ENCODE results near the gene PDE11A. TPM values are rescaled to one million over a fixed set of nuclear protein-coding genes. Genes with fewer than 3 reads are reported as not detected.

The PDE11A gene
- total RNA-seq, 2 experiments from 2014 or later = not detected

DNA sequence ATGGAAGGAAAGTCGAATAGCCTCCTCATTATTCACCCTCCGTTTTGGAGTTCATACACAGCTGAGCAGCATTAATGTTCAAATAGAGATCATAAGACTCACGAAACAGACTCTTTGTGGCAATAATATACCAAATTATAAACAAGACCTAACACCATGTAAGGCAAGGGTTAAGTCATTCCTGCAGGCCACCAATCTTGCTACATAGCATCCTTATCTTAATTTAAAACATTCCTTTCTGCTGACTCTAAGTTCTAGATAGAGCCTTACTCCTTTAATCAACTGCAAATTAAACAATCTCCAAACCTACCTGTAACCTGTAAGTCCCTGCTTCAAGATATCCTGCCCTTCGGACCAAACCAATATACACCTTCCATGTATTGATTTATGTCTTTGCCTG is 178.0 kb downstream of the PDE11A start:
- no peaks in the 10 kb centered on the region for H3K36me3 Mint-ChIP-seq (ENCODE audit: low read depth)
- POLR2A ChIA-PET = no interaction called here

DNA sequence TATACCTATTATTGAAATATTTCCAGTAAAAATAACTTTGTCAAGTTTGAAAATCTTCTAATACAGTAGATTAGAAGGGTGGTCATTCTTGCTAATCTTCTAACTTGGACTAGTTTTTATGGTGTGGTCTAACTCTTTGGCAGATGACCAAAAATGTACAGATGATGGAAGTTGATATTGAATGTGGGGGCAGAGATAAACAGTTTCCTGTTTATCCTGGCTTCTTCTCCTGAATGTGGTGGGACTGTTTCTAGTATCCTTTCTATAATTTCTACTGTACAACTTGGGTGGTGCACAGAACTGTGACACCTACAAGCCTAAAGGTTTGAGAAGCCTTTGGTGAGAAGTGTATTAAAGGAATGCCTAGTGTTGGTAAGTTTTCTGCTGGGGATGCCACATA is 178.7 kb downstream of the PDE11A start:
- Mint-ChIP-seq H3K27ac (no peak overlapping the region), H3K4me1 (no peaks in the 10 kb centered on the region), H3K9me3 (no peaks in the 10 kb centered on the region), H3K36me3 (ENCODE audit: low read depth) (no peaks in the 10 kb centered on the region), H3K4me3 (no peak overlapping the region), H3K27me3 (peaks cover 15% of the 10 kb centered on the region)
- ChIA-PET CTCF (no interaction called here), POLR2A (no interaction called here)
- no peak for DNase-seq

More for the DNA sequence above, 178.0 kb downstream of the PDE11A start:
- Mint-ChIP-seq H3K4me1 (no peaks in the 10 kb centered on the region), H3K27me3 (peaks cover 10% of the 10 kb centered on the region), H3K27ac (no peak overlapping the region), H3K4me3 (no peak overlapping the region), H3K9me3 (no peaks in the 10 kb centered on the region)
- CTCF ChIA-PET = no interaction called here
- no peak for DNase-seq

DNA sequence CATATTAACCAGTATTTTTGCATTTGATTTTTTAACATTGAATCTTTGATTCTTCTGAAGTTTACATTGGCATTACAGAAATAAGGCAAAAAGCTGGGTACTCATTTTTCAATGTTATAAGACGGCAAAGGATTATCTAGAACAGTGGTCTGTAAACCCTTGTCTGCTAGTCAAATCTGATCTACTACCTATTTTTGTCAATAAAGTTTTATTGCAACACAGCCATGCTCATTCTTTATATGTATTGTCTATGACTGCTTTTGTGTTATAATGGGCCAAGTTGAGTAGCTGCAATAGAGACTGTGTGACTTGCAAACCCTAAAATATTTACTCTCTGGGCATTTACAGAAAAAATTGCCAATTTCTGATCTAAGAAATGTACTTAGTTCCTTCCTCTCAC is 181.0 kb downstream of the PDE11A start:
- Mint-ChIP-seq H3K27ac (no peak overlapping the region), H3K36me3 (ENCODE audit: low read depth) (no peaks in the 10 kb centered on the region), H3K4me3 (no peak overlapping the region), H3K9me3 (no peaks in the 10 kb centered on the region), H3K27me3 (peaks cover 20% of the 10 kb centered on the region), H3K4me1 (no peaks in the 10 kb centered on the region)
- POLR2A ChIA-PET = no interaction called here
- CTCF ChIA-PET = no interaction called here
- no peak for DNase-seq

DNA sequence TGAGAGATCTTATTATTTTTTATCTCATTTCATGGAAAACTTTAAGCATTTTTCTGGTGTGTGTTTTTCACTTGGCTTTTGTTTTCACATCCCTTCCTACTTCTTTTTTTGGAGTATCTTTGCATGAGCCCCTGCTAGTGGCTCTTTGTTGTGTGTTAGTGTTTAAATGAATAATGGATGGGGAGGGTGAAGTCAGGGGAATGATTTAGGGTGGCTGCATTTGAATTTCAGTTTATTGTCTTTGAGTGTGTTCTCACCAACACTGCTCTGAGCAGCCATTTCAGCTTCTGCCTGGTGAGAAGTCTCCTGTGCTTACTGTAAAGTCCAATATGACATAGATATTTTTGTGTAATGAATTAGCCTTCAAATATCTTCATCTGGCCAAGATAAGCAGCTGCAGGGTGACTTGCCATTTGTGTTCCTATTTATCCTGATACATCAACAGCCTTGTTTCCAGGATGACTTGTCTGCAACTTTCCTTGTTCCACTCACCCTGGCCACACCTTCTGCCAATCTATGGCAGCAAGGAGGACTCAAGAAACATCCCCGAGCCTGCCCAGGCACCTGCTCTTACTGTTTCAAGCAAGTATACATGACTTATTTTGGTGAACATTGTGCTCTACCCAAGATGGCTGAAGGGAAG is 182.6 kb downstream of the PDE11A start:
- ChIA-PET POLR2A (no interaction called here), CTCF (no interaction called here)
- H3K4me1 Mint-ChIP-seq = no peaks in the 10 kb centered on the region
- no peaks in the 10 kb centered on the region for H3K9me3 Mint-ChIP-seq
- no peak for DNase-seq
- peaks cover 23% of the 10 kb centered on the region for H3K27me3 Mint-ChIP-seq
- H3K36me3 Mint-ChIP-seq (ENCODE audit: low read depth) = no peaks in the 10 kb centered on the region
- H3K27ac Mint-ChIP-seq = no peak overlapping the region
- no peak overlapping the region for H3K4me3 Mint-ChIP-seq

DNA sequence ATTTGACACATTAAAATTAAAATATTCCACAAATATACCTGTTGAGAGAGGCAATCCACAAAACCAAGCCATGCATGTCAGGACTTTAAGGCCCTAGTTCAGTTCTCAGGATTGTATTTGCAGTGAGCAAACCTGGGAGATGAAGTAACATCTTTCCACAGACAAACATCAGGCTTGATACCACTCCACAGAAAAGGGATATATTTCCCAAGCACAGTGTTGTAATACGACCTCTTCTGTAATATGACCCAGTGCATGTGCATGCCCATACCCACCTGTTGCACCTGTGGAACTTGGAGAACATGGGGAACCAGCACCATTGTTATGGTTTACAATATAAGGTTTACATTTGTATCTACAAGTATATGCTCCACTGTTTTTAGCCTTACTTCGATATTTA is 184.0 kb downstream of the PDE11A start:
- H3K36me3 Mint-ChIP-seq (ENCODE audit: low read depth) = no peaks in the 10 kb centered on the region
- no peaks in the 10 kb centered on the region for H3K4me1 Mint-ChIP-seq
- ChIA-PET CTCF (no interaction called here), POLR2A (no interaction called here)
- no peak overlapping the region for H3K4me3 Mint-ChIP-seq
- no peaks in the 10 kb centered on the region for H3K9me3 Mint-ChIP-seq
- no peak overlapping the region for H3K27ac Mint-ChIP-seq
- DNase-seq = no peak
- peaks cover 34% of the 10 kb centered on the region for H3K27me3 Mint-ChIP-seq

DNA sequence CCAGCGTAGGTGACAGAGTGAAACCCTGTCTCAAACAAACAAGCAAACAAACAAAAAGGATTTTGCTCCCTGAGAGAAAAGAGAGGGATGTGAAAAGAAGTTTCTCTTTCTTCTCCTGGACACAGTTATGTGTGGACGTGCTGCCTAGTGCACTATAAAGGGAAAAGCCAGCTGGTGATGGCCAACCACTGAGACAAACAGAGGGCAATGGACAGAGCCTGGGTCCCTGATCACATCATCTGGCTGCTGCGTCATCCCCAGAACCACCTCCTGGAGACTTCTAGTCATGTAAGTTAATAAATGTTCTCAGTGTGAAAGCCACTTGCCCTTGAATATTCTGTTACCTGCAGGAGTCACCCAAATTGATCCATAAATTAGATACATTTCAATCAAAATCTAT is 184.9 kb downstream of the PDE11A start:
- H3K9me3 Mint-ChIP-seq = no peaks in the 10 kb centered on the region
- H3K4me1 Mint-ChIP-seq = no peaks in the 10 kb centered on the region
- peaks cover 38% of the 10 kb centered on the region for H3K27me3 Mint-ChIP-seq
- CTCF ChIA-PET = interaction anchor here (0.6 kb wide), 1 partner anchor 955 kb away, joined by 3 read pairs; no protein-coding TSS in a partner anchor
- H3K4me3 Mint-ChIP-seq = no peak overlapping the region
- H3K27ac Mint-ChIP-seq = no peak overlapping the region
- DNase-seq = no peak
- H3K36me3 Mint-ChIP-seq (ENCODE audit: low read depth) = no peaks in the 10 kb centered on the region
- POLR2A ChIA-PET = no interaction called here

DNA sequence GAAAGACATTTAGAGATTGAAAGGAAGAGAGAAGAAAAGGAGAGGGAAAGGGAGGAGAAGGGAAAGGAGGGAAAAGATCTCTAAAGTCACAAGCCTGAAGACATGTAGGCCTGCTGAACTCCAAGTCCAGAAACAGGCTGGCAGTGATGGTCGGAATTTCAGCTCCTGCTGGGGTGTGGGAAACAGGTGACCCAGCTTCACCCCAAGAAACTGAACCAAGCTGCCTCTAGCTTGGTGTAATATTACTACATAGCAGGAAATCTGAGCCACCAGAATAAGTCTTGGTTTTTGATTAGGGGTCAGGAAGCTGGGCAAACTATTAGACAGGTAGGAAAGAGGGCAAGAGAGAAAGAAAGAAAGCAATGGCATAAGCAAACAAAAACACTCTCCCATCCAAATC is 185.8 kb downstream of the PDE11A start:
- no peak overlapping the region for H3K27ac Mint-ChIP-seq
- H3K27me3 Mint-ChIP-seq = peaks cover 38% of the 10 kb centered on the region
- DNase-seq = no peak
- no peak overlapping the region for H3K4me3 Mint-ChIP-seq
- H3K4me1 Mint-ChIP-seq = no peaks in the 10 kb centered on the region
- POLR2A ChIA-PET = no interaction called here
- no peaks in the 10 kb centered on the region for H3K36me3 Mint-ChIP-seq (ENCODE audit: low read depth)
- CTCF ChIA-PET = interaction anchor here (0.6 kb wide), 1 partner anchor 1186 kb away, joined by 3 read pairs; no protein-coding TSS in a partner anchor
- no peaks in the 10 kb centered on the region for H3K9me3 Mint-ChIP-seq

DNA sequence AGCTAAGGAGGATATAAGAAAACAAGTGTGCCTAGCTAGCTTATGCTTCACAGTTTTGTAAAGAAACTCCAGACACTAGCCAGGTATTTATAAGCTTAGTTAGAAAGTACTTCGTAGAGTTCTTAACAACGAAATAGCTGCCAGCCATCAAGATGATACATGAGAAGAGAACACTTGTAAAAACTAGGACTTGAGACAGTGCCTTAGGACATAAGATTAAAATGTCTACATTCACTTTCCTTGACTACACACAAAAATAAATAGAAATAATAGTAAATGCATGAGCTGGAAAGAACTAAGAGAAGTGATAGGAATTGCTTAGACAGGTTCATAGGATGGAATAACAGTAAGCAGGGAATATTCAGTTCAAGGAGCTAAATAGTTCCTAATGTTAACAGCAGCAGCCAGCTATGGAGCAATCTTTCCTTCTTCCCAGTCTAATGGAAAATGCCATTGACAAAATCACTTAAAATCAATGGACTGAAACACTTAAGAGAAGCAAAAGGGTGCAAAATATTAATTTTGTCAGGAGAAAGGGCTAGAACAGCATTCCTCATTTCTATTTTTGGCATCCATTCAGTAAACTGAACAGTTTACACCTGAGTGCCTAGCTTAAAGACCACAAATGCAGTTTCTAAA is 186.6 kb downstream of the PDE11A start:
- Mint-ChIP-seq H3K27ac (no peak overlapping the region), H3K4me3 (no peak overlapping the region), H3K4me1 (no peaks in the 10 kb centered on the region), H3K9me3 (no peaks in the 10 kb centered on the region), H3K27me3 (peaks cover 38% of the 10 kb centered on the region), H3K36me3 (ENCODE audit: low read depth) (no peaks in the 10 kb centered on the region)
- CTCF ChIA-PET = no interaction called here
- DNase-seq = no peak
- POLR2A ChIA-PET = no interaction called here

DNA sequence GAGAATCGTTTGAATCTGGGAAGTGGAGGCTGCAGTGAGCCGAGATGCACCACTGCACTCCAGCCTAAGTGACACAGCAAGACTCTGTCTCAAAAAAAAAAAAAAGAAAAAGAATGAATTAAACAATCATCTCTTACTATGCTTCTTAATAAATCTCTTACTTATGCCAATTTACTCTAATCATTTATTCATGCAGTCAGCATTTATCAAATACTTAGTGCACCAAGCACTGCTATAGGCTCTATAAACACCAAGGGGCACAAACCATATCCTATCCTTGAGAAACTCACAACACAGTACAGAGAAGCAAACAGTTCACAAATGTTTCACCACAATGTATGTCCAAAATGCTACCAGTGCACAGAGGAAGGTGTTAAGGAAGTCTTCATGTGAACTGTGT is 189.4 kb downstream of the PDE11A start:
- no peaks in the 10 kb centered on the region for H3K9me3 Mint-ChIP-seq

DNA sequence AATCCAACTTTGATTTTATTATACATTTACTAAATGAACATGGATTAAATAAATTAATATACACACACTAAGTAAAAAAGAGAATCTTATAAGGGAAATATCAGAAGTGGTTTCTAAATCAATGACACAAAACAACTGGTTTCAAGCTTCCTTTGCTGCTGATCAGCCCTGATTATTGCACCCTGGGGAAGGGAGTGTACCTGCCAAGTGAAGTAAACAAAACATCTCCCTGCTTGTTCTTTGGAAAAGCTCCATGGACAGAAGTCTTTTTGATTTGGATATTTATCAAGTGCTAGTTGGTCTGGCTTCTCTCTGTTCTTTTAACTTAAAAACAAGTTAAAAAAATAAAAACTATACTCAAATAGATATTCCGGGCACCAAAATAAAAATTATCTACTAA is 190.1 kb downstream of the PDE11A start:
- no peak for DNase-seq
- Mint-ChIP-seq H3K9me3 (no peaks in the 10 kb centered on the region), H3K4me1 (no peaks in the 10 kb centered on the region), H3K4me3 (no peak overlapping the region), H3K27me3 (peaks cover 23% of the 10 kb centered on the region), H3K36me3 (ENCODE audit: low read depth) (no peaks in the 10 kb centered on the region), H3K27ac (no peak overlapping the region)
- CTCF ChIA-PET = no interaction called here
- POLR2A ChIA-PET = no interaction called here

More for the DNA sequence above, 189.4 kb downstream of the PDE11A start:
- Mint-ChIP-seq H3K27ac (no peak overlapping the region), H3K4me1 (no peaks in the 10 kb centered on the region), H3K27me3 (peaks cover 26% of the 10 kb centered on the region), H3K4me3 (no peak overlapping the region), H3K36me3 (ENCODE audit: low read depth) (no peaks in the 10 kb centered on the region)
- no peak for DNase-seq
- POLR2A ChIA-PET = no interaction called here
- CTCF ChIA-PET = interaction anchor here (1.6 kb wide), 1 partner anchor 9 kb away, joined by 3 read pairs; no protein-coding TSS in a partner anchor

DNA sequence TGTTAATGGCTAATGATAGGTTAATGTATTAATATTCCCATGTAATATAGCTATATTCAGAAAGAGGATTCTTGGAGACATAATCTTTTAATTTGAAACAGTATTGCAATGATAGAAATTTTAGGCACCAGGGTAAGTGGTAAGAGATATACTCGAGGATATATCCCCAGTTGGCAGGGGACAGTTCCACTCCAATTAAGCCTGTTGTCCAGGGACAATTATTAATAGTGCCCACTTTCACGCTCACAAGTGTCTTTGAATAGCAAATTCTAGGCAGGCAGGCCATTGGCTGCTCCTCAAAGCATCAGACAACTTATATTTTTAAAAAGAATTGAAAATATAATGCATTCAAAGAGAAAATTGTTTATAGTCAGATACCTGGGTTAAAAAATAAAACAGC is 190.7 kb downstream of the PDE11A start:
- no peak for DNase-seq
- CTCF ChIA-PET = no interaction called here
- peaks cover 20% of the 10 kb centered on the region for H3K27me3 Mint-ChIP-seq
- no peaks in the 10 kb centered on the region for H3K4me1 Mint-ChIP-seq
- no peaks in the 10 kb centered on the region for H3K9me3 Mint-ChIP-seq
- POLR2A ChIA-PET = no interaction called here
- no peak overlapping the region for H3K4me3 Mint-ChIP-seq
- no peaks in the 10 kb centered on the region for H3K36me3 Mint-ChIP-seq (ENCODE audit: low read depth)
- H3K27ac Mint-ChIP-seq = no peak overlapping the region

DNA sequence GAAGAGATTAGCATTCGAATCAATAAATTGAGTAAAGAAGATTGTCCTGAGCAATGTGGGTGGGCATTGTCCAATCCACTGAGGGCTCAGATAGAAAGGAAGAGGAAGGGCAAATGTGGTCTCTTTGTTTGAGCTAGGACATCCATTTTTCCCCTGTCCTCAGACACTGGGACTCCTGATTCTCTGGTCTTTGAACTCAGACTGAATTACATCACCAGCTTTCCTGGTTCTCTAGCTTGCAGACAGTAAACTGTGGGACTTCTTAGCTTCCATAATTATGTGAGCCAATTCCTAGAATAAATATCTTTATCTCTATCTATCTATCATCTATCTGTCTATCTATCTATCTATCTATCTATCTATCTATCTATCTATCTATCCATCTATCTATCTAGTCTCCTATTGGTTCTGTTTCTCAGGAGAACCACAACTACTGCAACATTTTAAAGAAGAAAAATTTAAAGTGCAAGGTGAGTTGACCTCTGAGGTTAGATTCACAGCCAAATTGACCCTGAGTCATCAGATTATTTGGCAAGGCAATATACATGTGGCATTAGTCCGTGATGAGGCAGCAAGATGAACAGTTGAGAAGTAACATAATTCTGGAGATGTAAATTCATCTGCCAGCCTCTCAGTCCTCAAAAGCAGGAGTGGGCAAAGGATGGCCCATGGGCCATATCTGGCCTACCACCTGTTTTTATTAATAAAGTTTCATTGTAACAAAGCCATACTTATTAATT is 191.4 kb downstream of the PDE11A start:
- Mint-ChIP-seq H3K27me3 (peaks cover 20% of the 10 kb centered on the region), H3K36me3 (ENCODE audit: low read depth) (no peaks in the 10 kb centered on the region), H3K4me3 (no peak overlapping the region), H3K9me3 (no peaks in the 10 kb centered on the region), H3K4me1 (no peaks in the 10 kb centered on the region), H3K27ac (no peak overlapping the region)
- DNase-seq = no peak
- ChIA-PET POLR2A (no interaction called here), CTCF (no interaction called here)

DNA sequence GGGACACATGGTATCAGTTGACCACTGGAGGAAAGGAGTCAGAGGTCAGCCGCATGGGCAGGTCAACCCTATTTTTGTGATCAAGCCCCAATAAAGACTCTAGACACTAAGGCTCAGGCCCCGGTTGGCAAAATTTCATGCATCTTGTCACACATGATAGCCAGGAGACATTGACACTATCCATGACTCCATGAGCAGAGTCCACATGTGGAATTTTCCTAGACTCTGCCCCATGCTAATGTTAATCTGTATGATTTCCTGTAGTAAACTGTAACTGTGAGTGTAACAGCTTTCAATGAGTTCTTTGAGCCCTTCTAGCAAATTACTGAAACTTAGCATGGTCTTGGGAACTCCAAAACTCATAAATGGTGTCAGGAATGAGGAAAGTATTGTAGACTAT is 192.3 kb downstream of the PDE11A start:
- no peaks in the 10 kb centered on the region for H3K36me3 Mint-ChIP-seq (ENCODE audit: low read depth)
- CTCF ChIA-PET = no interaction called here
- no peaks in the 10 kb centered on the region for H3K9me3 Mint-ChIP-seq
- peaks cover 15% of the 10 kb centered on the region for H3K27me3 Mint-ChIP-seq
- POLR2A ChIA-PET = no interaction called here
- H3K4me1 Mint-ChIP-seq = no peaks in the 10 kb centered on the region
- no peak overlapping the region for H3K27ac Mint-ChIP-seq
- no peak for DNase-seq
- H3K4me3 Mint-ChIP-seq = no peak overlapping the region

Data from activated CD4-positive, alpha-beta T cell treated with anti-CD3 and anti-CD28 coated beads, Interleukin-2, amount 10 ng/mL, durations not matched to agents 7 days and 5 days (primary cell).